Lower lobe of right lung (tissue), 2 donors: ENCODE measurements around the gene CYP3A7. TPM values are rescaled to one million over a fixed set of nuclear protein-coding genes. Genes with fewer than 3 reads are reported as not detected.
"Not testable (repeated sequence)": the region's sequence is repeated elsewhere in the genome, so short reads cannot be mapped to it uniquely, and the experiment has no call there.

Experiments
- ATAC-seq, 2 donors: fragments of 200-7000 bp; cut with Tn5 transposase; one replicate each; pipeline ENCODE4 v1.9.1; 2020 to 2022; ENCODE audit warnings: mild to moderate bottlenecking in 2 of 2, moderate library complexity in 2 of 2
- DNase-seq: peaks from one replicate; pipeline ENCODE4 v3.0.0-alpha.2; 2020
- H3K27ac ChIP-seq: fragments of 200-600 bp; one replicate; pipeline ENCODE4 v1.8.0; 2022
- H3K27me3 ChIP-seq: fragments of 200-600 bp; one replicate; pipeline ENCODE4 v1.8.0; 2022; ENCODE audit warnings: low read depth
- H3K36me3 ChIP-seq: fragments of 200-600 bp; one replicate; pipeline ENCODE4 v1.8.0; 2022; ENCODE audit warnings: mild to moderate bottlenecking
- H3K4me1 ChIP-seq: fragments of 200-600 bp; one replicate; pipeline ENCODE4 v1.8.0; 2022
- H3K4me3 ChIP-seq: fragments of 200-600 bp; one replicate; pipeline ENCODE4 v1.8.0; 2022; ENCODE audit warnings: mild to moderate bottlenecking
- H3K9me3 ChIP-seq: fragments of 200-600 bp; one replicate; pipeline ENCODE4 v1.8.0; 2022
- intact Hi-C: fragments of 100-400 bp; cut with DNase I; formaldehyde crosslinking; loops from one replicate; pipeline ENCODE4 v1.11.0; 2022
- total RNA-seq: library from RNA; stranded (reverse); fragmentation: NEBNext Ultra II Directional; extraction: Animal tissue kit (Norgen Biotek cat#: 25700); gene quantifications from one replicate; pipeline ENCODE4 v1.2.1, GENCODE V29; 2021
- TF ChIP-seq, protein P1 (sequence below): fragments of 200-600 bp; IDR thresholded peaks from one replicate; pipeline ENCODE4 v1.8.0; 2022; ENCODE audit warnings: antibody characterized with exemption, mild to moderate bottlenecking
- donor health status: DM: no; HTN: yes; CAD: no; lungs with severe emphysema.

CYP3A7 gene
- total RNA-seq, 1 donor from 2014 or later = 0.21 TPM

GRCh38 chr7:99707096-99707495 is 27.9 kb downstream of the CYP3A7 start:
- H3K27me3 ChIP-seq = no peaks in the 10 kb centered on the region
- TF ChIP-seq, protein P1, sequence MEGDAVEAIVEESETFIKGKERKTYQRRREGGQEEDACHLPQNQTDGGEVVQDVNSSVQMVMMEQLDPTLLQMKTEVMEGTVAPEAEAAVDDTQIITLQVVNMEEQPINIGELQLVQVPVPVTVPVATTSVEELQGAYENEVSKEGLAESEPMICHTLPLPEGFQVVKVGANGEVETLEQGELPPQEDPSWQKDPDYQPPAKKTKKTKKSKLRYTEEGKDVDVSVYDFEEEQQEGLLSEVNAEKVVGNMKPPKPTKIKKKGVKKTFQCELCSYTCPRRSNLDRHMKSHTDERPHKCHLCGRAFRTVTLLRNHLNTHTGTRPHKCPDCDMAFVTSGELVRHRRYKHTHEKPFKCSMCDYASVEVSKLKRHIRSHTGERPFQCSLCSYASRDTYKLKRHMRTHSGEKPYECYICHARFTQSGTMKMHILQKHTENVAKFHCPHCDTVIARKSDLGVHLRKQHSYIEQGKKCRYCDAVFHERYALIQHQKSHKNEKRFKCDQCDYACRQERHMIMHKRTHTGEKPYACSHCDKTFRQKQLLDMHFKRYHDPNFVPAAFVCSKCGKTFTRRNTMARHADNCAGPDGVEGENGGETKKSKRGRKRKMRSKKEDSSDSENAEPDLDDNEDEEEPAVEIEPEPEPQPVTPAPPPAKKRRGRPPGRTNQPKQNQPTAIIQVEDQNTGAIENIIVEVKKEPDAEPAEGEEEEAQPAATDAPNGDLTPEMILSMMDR = no peak
- H3K9me3 ChIP-seq = no peaks in the 10 kb centered on the region
- no peak overlapping the region for H3K27ac ChIP-seq
- no peaks in the 10 kb centered on the region for H3K4me1 ChIP-seq
- DNase-seq (no peak), ATAC-seq (no peak)
- H3K36me3 ChIP-seq = no peaks in the 10 kb centered on the region
- intact Hi-C loops = no loop called here
- H3K4me3 ChIP-seq = no peak overlapping the region

DNA sequence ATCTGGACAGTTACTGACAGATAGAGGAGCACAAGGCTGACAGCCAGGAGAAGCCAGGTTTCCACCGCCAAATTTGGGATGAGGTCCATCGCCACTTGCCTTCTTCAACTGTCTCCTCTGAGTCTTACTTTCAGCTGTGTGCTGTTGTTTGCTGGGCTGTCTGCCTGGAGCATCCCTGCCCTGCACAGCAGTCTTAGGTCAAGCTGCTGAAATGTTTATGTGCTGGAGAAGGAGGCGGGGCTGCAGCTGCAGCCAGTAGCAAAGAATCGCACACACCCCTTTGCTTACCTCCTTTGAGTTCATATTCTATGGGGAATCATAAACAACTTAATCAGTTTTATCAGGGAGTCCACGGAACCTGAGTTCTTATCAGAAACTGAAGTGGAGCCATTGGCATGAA is 35.0 kb downstream of the CYP3A7 start:
- intact Hi-C loops = no loop called here
- no peak for ATAC-seq
- Histone ChIP-seq H3K4me3 (no peak overlapping the region), H3K4me1 (no peaks in the 10 kb centered on the region), H3K27ac (no peak overlapping the region), H3K9me3 (no peaks in the 10 kb centered on the region), H3K36me3 (no peaks in the 10 kb centered on the region), H3K27me3 (no peaks in the 10 kb centered on the region)
- TF ChIP-seq, protein P1 = no peak
- DNase-seq = no peak

GRCh38 chr7:99698867-99699730 is 35.9 kb downstream of the CYP3A7 start:
- H3K4me3 ChIP-seq, H3K4me1 ChIP-seq, intact Hi-C loops, DNase-seq, H3K27ac ChIP-seq, H3K36me3 ChIP-seq, H3K27me3 ChIP-seq, H3K9me3 ChIP-seq: not testable (repeated sequence)
- ATAC-seq = peak; percentile 70 to 86

- intact Hi-C loops = no loop called here
- H3K9me3 ChIP-seq = no peaks in the 10 kb centered on the region
- no peaks in the 10 kb centered on the region for H3K27me3 ChIP-seq
- no peak overlapping the region for H3K27ac ChIP-seq
- TF ChIP-seq, protein P1 = no peak
- no peaks in the 10 kb centered on the region for H3K4me1 ChIP-seq
- no peak for ATAC-seq
- no peak overlapping the region for H3K4me3 ChIP-seq
- DNase-seq = no peak
- H3K36me3 ChIP-seq = no peaks in the 10 kb centered on the region
Measured at GRCh38 chr7:99694912-99695304, 40.1 kb downstream of the CYP3A7 start.

DNA sequence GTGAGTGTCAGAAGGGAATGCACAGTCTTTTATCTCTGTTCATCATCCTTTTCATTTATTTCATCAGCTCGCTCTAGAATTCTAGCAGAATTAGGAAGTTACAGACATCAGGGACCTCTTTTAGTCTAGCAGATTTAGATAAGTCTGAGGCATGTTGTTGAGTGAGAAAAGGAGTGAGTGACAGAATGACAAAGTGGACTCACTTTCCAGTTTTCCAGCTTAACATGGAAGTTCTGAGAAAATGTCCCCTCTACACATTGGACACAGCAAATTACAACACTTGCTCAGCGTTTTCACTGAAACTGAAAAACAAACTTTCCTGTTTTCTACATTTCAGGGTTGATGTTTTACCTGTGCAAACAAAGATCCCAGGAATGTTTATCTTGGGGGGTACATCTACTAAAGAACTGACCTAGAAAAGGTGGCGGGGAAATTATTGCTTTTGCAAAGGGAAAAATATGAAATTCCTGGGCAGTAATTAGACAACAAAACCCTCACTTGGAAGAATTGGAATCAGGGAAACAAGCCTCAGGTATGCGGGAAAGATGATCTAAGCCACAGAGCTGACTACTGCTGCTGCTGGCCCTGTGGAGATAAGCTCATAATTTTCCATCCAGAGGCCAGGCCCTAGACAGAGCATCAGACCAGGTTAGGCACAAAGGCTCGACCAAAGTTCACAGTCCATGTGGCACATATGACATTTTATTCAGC is 40.6 kb downstream of the CYP3A7 start:
- DNase-seq (no peak), ATAC-seq (no peak)
- no peaks in the 10 kb centered on the region for H3K4me1 ChIP-seq
- H3K4me3 ChIP-seq = no peak overlapping the region
- no peaks in the 10 kb centered on the region for H3K9me3 ChIP-seq
- TF ChIP-seq, protein P1 = no peak
- H3K27me3 ChIP-seq = no peaks in the 10 kb centered on the region
- intact Hi-C loops = no loop called here
- H3K27ac ChIP-seq = no peak overlapping the region
- H3K36me3 ChIP-seq = no peaks in the 10 kb centered on the region
